HG02973 (cell line): ENCODE measurements around the gene FAF1.
"Not testable (repeated sequence)": the region's sequence is repeated elsewhere in the genome, so short reads cannot be mapped to it uniquely, and the experiment has no call there.

Experiments
- ATAC-seq: cut with Tn5 transposase; IDR thresholded peaks from one replicate; pipeline ENCODE4 v1.9.1; 2021; ENCODE audit warnings: moderate library complexity; ENCODE audit not compliant: unreplicated experiment

Gene FAF1

GRCh38 chr1:50917138-50918137 is 42.6 kb downstream of the FAF1 start:
- ATAC-seq = no peak

DNA sequence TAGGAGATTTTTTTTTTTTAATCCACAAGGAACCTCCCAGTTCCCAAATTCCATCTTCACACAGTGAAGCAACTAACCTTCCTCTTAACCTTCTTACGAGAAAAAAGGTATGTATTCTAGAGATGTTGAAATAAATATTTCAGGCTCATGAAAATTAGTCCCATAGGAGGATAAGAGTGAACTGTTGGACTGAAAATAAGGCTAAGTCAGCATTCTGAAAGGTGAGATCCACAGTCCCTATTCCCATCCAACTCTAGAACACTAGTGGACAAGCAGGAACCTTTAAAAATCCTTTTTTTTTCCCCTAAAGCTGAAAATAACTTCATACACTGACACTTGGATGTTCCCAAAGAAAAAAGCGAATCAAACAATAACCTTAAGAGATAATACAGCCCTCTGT is 44.4 kb downstream of the FAF1 start:
- no peak for ATAC-seq

DNA sequence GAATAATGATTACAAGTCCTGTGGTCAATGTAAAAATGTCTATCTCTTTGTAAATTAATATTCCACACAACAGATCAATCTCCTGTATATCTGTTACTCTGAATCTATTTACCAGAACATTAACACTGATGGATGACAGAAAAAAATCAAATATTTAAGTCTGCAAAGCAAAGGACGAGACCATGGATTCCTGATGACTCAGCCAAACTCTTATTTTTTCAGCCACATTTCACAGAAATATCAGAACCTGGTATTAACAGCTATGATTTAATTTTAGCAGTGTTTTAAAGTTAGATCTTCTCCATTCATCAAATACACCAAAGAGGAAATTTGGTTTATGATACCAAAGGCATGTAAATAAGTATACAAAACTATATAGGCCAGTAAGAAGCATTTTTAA is 46.1 kb downstream of the FAF1 start:
- ATAC-seq = no peak

DNA sequence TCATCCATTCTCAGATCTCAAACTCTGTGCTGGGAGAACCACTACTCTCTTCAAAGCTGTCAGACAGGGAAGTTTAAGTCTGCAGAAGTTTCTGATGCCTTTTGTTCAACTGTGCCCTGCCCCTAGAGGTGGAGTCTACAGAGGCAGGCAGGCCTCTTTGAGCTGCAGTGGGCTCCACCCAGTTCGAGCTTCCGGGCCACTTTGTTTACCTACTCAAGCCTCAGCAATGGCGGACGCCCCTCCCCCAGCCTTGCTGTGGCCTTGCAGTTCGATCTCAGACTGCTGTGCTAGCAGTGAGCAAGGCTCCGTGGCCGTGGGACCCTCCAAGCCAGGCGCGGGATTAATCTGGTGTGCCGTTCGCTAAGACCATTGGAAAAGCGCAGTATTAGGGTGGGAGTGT is 49.7 kb downstream of the FAF1 start:
- ATAC-seq = not testable (repeated sequence)

GRCh38 chr1:50907610-50908009 is 52.5 kb downstream of the FAF1 start:
- ATAC-seq = not testable (repeated sequence)

DNA sequence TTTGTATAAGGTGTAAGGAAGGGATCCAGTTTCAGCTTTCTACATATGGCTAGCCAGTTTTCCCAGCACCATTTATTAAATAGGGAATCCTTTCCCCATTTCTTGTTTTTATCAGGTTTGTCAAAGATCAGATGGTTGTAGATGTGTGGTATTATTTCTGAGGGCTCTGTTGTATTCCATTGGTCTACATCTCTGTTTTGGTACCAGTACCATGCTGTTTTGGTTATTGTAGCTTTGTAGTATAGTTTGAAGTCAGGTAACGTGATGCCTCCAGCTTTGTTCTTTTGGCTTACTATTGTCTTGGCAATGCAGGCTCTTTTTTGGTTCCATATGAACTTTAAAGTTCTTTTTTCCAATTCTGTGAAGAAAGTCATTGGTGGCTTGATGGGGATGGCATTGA is 54.0 kb downstream of the FAF1 start:
- ATAC-seq = not testable (repeated sequence)

- ATAC-seq = no peak
Measured at GRCh38 chr1:50902419-50902818, 57.6 kb downstream of the FAF1 start.

DNA sequence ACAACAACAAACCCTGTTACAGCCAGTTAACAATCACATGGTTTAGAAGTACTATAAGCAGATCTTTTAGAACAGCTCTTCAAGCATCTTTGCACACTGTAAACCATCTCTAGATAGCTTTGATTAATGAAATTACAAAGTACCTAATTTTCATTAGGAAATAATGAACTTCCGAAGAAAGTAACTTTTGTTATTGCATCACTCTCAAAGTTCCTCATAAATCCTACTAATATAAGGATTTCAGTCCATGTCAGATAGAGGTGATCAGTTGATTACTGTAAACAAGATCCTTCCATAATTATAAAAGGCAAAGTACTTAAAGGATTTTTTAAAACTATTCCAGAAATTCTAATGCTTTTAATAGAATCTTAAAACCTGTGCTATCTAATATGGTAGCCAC is 58.2 kb downstream of the FAF1 start:
- no peak for ATAC-seq

DNA sequence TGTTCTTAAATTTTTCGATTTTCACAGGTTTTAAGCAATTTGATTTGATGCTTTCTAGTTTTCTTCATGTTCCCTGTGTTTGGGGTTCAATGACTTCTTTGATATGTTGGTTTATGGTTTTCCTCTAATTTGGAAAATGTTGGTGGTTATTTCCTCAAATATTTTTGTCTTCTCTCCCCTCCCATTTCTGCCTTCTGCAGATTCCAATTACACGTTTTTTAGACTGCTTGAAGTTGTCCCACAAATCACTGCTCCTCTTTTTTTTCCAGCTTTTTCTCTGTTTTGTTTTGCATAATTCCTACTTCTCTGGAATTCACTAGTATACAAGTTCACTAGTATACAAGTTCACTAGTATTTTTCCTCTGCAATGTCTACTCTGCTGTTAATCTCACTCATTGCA is 61.3 kb downstream of the FAF1 start:
- ATAC-seq = no peak

- no peak for ATAC-seq
Measured at GRCh38 chr1:50894340-50894739, 65.7 kb downstream of the FAF1 start.

- no peak for ATAC-seq
Measured at GRCh38 chr1:50893466-50893865, 66.6 kb downstream of the FAF1 start.

GRCh38 chr1:50887555-50887954 is 72.5 kb downstream of the FAF1 start:
- ATAC-seq = not testable (repeated sequence)

DNA sequence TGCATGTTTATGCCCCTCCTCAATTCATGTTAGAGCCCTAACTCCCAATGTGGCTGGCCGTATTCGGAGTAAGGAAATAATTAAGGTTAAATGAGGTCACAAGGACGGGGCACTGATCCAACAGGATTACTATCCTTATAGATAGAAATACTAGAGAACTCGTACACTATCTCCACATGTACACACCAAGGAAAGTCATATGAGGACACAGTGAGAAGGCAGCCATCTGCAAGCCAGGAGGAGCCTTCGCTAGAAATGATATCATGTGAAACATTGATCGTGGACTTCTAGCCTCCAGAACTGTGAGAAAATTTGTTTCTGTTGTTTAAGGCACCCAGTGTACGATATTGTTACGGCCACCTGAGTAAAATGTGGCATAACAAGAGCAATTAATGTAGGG is 79.7 kb downstream of the FAF1 start:
- no peak for ATAC-seq

DNA sequence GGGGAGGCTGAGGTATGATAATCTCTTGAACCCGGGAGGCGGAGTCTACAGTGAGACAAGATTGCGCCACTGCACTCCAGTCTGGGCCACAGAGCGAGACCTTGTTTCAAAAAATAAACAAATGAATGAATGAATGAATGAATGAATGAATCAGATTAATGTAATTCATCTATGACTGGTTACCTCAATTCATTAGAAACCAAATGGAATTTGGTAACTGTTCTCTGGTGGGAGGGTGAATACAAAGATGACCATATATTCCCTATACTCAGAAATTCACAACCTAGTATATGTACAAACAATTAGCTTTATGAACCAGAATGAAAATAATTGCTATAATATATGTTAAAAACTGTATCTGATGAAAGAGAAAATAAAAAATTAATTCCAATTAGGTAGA is 80.9 kb downstream of the FAF1 start:
- no peak for ATAC-seq

GRCh38 chr1:50878434-50878833 is 81.6 kb downstream of the FAF1 start:
- ATAC-seq = no peak

DNA sequence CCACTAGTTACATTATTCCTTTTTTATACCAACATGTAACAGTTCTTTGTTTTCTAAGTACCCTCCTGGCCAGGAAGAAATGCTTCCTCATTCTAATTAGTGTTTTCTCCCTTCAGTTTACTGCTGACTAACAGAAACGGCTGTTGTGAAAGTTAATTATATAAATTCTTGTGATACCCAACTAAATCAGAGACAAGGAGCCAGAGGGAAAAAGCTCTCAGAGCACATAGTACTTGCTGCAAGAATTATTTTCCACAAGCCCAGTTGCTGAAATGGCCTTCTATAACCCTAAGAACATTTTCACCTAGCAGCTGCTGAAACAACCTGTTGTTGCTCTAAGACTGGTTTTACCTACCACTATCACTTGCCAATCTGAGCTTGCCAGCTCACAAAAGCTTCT is 82.4 kb downstream of the FAF1 start:
- ATAC-seq = no peak

DNA sequence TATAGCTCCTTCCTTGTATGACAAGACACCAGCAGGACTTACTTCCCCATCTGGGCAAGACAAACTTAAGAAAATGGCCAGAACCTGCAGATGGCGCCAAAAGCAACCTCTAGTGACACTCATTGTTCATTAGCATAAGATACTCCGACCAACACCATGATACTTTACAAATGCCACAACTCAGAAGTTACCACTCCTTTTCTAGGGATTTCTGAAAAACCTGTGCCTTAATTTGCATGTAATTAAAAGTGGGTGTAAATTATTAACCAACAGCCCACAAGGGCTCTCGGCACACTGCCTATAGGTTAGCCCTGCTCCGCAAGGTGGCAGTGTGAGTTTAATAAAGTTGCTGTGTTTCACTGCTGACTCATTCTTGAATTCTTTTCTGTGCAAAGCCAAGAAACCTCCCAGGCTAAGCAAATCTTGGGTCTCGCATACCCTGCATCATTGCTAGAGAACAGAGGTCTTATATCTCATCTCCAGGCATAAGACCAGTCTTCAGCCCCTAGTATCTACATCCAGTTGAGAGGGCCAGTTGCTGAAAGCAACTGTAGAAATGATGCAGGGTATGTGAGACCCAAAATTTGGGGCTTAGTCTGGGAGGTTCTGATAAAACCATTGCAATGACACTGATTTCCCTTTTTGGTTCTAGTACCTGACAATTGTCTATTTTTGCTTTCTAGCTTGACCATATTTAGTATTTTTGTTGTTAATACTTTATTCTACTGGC is 86.4 kb downstream of the FAF1 start:
- peak; percentile 97 for ATAC-seq

DNA sequence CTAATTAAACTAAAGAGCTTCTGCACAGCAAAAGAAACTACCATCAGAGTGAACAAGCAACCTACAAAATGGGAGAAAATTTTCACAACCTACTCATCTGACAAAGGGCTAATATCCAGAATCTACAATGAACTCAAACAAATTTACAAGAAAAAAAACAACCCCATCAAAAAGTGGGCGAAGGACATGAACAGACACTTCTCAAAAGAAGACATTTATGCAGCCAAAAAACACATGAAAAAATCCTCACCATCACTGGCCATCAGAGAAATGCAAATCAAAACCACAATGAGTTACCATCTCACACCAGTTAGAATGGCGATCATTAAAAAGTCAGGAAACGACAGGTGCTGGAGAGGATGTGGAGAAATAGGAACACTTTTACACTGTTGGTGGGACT is 95.2 kb downstream of the FAF1 start:
- not testable (repeated sequence) for ATAC-seq

- no peak for ATAC-seq
Measured at GRCh38 chr1:50861772-50862171, 98.3 kb downstream of the FAF1 start.

- ATAC-seq = no peak
Measured at GRCh38 chr1:50860702-50861101, 99.4 kb downstream of the FAF1 start.

- no peak for ATAC-seq
Measured at GRCh38 chr1:50860256-50860655, 99.8 kb downstream of the FAF1 start.

DNA sequence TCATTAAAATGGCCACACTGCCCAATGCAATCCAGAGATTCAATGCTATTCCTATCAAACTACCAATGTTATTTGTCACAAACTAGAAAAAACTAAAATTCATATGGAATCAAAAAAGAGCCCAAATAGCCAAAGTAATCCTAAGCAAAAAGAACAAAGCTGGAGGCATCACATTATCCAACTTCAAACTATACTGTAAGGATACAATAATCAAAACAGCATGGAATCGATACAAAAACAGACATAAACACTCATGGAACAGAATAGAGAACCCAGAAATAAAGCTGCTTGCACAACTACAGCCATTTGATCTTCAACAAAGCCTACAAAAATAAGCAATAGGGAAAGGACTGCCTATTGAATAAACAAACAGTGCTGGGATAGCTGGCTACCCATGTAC is 100.4 kb downstream of the FAF1 start:
- no peak for ATAC-seq
